ENCODE measurements around the gene TRAF4. TPM values are rescaled to one million over a fixed set of nuclear protein-coding genes. Genes with fewer than 3 reads are reported as not detected.

Gene TRAF4
- total and polyA plus RNA-seq, 9 of the 15 experiments (the other 6 are each of a cell fraction or from before 2014, with no cell fraction given) = 2.4 to 147 (median 72.4) TPM

DNA sequence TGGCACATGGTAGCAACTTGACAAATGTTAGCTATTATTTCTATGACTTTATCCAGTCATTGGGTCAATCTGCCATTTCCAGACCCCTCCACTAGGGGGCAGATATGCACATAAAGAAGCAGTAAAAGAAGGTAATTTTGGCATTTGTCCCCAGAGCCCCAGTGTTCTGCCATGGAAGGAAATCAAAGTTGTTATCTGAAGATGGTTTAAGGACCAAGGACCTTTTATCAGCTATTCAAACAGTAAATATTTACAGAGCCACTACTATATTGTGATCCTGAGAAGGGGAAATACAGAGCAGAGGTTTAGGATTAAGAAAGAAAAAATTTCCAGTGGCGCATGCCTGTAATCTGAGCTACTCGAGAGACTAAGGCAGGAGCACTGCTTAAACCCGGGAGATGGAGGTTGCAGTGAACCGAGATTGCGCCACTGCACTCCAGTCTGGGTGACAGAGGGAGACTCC is 20.0 kb downstream of the TRAF4 start (continued):
- TF ChIP-seq, protein P1, sequence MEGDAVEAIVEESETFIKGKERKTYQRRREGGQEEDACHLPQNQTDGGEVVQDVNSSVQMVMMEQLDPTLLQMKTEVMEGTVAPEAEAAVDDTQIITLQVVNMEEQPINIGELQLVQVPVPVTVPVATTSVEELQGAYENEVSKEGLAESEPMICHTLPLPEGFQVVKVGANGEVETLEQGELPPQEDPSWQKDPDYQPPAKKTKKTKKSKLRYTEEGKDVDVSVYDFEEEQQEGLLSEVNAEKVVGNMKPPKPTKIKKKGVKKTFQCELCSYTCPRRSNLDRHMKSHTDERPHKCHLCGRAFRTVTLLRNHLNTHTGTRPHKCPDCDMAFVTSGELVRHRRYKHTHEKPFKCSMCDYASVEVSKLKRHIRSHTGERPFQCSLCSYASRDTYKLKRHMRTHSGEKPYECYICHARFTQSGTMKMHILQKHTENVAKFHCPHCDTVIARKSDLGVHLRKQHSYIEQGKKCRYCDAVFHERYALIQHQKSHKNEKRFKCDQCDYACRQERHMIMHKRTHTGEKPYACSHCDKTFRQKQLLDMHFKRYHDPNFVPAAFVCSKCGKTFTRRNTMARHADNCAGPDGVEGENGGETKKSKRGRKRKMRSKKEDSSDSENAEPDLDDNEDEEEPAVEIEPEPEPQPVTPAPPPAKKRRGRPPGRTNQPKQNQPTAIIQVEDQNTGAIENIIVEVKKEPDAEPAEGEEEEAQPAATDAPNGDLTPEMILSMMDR (IDR thresholded peaks at IDR 0.05 in 2 of 3, conservative IDR thresholded peaks at IDR 0.05 in 1 of 3; ENCODE audit: insufficient read depth in 2 of 3, low read depth in 1 of 3, low read length in 3 of 3) = peak; percentile 83 to 95 (median 91)
- TF ChIP-seq, protein P2, sequence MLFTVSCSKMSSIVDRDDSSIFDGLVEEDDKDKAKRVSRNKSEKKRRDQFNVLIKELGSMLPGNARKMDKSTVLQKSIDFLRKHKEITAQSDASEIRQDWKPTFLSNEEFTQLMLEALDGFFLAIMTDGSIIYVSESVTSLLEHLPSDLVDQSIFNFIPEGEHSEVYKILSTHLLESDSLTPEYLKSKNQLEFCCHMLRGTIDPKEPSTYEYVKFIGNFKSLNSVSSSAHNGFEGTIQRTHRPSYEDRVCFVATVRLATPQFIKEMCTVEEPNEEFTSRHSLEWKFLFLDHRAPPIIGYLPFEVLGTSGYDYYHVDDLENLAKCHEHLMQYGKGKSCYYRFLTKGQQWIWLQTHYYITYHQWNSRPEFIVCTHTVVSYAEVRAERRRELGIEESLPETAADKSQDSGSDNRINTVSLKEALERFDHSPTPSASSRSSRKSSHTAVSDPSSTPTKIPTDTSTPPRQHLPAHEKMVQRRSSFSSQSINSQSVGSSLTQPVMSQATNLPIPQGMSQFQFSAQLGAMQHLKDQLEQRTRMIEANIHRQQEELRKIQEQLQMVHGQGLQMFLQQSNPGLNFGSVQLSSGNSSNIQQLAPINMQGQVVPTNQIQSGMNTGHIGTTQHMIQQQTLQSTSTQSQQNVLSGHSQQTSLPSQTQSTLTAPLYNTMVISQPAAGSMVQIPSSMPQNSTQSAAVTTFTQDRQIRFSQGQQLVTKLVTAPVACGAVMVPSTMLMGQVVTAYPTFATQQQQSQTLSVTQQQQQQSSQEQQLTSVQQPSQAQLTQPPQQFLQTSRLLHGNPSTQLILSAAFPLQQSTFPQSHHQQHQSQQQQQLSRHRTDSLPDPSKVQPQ (CRISPR knock-in tag; IDR thresholded peaks at IDR 0.05; ENCODE audit: borderline replicate concordance) = no peak
- TF ChIP-seq EGR1 (conservative IDR thresholded peaks at IDR 0.05) = no peak

DNA sequence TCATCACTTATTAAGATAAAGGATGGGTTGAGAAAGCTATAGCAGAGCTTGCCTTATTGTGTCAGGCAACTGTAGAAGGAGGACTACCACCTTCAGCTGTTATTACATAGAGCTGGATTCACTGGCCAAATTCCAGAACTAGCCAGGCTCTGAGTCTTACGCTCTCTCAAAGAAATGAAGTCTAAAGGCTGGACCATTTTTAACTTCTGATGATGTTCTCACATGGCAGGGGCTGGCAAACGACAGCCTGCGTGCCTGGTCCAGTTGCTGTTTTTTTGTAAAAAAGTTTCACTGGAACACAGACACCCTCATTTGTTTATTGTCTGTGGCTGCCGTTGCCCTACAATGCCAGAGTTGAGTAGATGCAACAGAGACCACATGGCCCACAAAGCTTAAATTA is 21.2 kb downstream of the TRAF4 start:
- Histone ChIP-seq H3K9me1 (ENCODE audit: control insufficient read depth, insufficient read depth, low read length) (no peaks in the 10 kb centered on the region), H3K4me2 (ENCODE audit: insufficient read depth, low read length) (no peak overlapping the region), H3K36me3 (ENCODE audit: control insufficient read depth, insufficient read depth, low read length) (peaks cover 65% of the 10 kb centered on the region), H3K27me3 (ENCODE audit: control insufficient read depth in 2 of 2, insufficient read depth in 2 of 2, low read length in 2 of 2) (no peaks in the 10 kb centered on the region), H3K9me3 (replicated peaks; ENCODE audit: control insufficient read depth, insufficient read depth, low read depth, low read length) (no peaks in the 10 kb centered on the region), H2AFZ (ENCODE audit: low read depth, low read length) (no peak overlapping the region), H3K9ac (ENCODE audit: insufficient read depth in 1 of 2, low read depth in 2 of 2, low read length in 2 of 2) (no peak overlapping the region), H3K4me3 (no peak overlapping the region), H3K27ac (ENCODE audit: extremely low read depth, low read depth, low read length) (no peak overlapping the region), H4K20me1 (replicated peaks; ENCODE audit: control insufficient read depth, insufficient read depth, low read length) (0 out of 2 replicates have a peak, but pooled peaks cover 8% of the 10 kb centered on the region), H3K4me1 (replicated peaks in 1 of 2; ENCODE audit: control insufficient read depth in 2 of 2, insufficient read depth in 2 of 2, low read length in 2 of 2) (peaks cover 3 to 4% of the 10 kb centered on the region in 2 experiments; a peak in 2 of 5 replicates), H3K79me2 (ENCODE audit: control insufficient read depth, insufficient read depth, low read length) (peaks cover 33% of the 10 kb centered on the region)
- WGBS (ENCODE audit: insufficient coverage, low coverage, missing lambda C conversion rate) = 85% methylated on average over 4 of the region's 4 CpGs
- ChIA-PET POLR2A (interaction anchor here (0.7 to 4.0 kb wide), 10 partner anchors 8 to 1539 kb away, joined by 3 to 47 read pairs (median 8); partner anchors contain the start of genes FAM222B, NEK8 and TLCD1), CTCF (ENCODE audit: low intra/inter-chr PET ratio) (no interaction called here)
- intact Hi-C loops (cut with micrococcal nuclease) = no loop called here
- no peak for FAIRE-seq
- no TSS peak for BruUV-seq (replicated peaks)
- no peak for TF ChIP-seq HDAC3 (IDR thresholded peaks at IDR 0.05; ENCODE audit: borderline replicate concordance, partially characterized antibody)
- TF ChIP-seq, protein P1 (IDR thresholded peaks at IDR 0.05 in 2 of 3, conservative IDR thresholded peaks at IDR 0.05 in 1 of 3; ENCODE audit: insufficient read depth in 2 of 3, low read depth in 1 of 3, low read length in 3 of 3) = no peak
- TF ChIP-seq ZNF133 (CRISPR knock-in tag; IDR thresholded peaks at IDR 0.05) = no peak
- no peak for DNase-seq (ENCODE audit: extremely low read depth in 1 of 4, low spot score in 3 of 4)
- in situ Hi-C loops (cut with MboI) = loop anchor here (5.0 kb wide), 1 partner anchor 132 kb away; the partner anchor contains the start of gene FLOT2
- no peak for ATAC-seq

Data from K562 (cell line).